Kasumi-1 (cell line): Measurements from ENCODE around the gene CYP1B1.
"Not testable (repeated sequence)": the region's sequence is repeated elsewhere in the genome, so short reads cannot be mapped to it uniquely, and the experiment has no call there.

Experiments used
- DNase-seq, 2 experiments: peaks; one replicate each; lab custom pipeline; 2025; lab: John Stamatoyannopoulos, UW

Gene CYP1B1

DNA sequence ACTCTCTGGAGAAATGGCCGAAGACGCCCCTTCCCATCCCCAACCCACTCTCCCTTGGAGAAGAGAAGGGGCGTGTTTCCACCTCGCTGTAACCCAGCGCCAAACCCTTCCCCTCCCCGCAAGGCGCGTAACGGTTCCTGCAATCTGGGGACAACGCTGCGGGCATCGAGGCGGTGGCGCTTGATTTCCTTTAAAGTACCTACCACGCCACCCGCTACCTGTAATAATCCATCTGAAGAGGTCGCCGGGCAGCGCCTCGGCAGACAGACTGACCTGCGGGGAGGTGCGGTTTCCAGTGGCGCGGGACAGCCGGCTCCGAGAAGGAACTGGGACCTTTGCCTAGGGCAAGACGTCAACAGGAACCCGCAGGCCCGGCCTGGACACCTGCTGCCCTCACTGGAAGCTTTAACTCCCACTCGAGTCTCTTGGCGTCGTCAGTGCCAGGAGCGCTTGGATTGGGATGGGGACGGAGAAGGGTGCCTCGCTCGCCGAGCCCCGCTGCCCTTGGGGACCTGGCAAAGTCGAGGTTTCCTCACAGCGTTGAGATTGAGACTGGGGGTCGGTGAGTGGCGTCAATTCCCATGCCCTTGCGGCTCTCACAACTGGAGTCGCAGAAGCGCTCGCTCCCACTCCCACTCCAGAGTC, at the start of gene CYP1B1:
TSS of gene CYP1B1 (minus strand) at position 645 of the 645 bp plus-strand sequence. CDS start 763 bp downstream, outside the sequence.
- DNase-seq, result no peak

DNA sequence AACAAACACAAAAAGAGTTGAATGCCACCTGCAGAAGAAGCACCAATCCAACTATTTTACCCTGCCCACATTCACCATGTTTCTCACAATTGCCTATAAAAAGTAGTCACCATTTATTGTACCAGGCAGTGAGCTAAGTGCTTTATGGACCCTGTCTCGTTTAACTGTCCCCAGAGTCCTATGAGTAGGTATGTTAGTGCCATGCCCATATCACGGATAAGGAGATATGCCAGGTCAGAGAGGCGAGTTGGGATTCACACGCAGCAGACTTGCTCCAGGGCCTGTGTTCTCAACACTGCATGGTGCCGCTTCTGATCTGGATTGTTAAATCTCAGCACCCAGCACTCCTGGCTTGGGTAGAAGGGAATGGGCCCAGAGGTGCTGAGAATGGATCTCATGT, 49.1 kb upstream of the CYP1B1 start:
- DNase-seq, result no peak

DNA sequence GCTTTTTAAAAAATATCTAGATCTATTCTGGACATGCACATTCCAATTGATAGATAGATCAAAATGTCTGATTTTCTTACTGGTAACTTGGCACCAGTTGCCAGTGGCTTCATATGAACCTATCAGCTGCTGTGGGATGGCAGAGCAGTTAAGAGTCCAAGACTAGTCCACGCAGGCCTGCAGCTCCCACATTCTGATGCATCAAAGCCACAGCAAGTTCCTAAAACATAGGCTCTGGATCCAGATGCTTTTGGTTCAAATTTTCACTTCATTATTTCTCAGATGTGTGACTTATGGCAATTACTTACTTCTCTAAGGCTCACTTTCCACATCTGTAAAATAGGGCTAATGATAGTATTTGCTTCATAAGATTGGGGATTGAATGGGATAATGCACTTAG, 48.0 kb upstream of the CYP1B1 start:
- no peak for DNase-seq

DNA sequence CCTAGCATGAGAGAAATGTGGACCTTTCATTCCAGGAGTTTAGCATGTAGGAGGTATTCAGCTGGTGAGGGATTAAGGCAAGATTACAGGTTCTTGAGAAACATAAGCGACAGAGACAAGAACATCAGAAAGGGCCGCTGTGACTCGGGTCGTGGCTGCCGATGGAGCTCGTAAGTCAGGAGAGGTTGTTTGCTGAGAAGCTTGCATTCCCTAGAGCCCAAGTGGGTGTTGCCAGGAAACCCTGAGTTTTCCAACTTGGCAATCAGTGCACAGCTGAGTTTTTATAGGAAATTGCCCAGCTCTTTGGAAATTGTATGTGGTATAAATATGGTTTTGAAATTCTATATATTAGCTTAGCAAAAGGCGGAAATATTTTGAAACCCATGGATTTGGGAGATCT, 46.4 kb upstream of the CYP1B1 start:
- no peak for DNase-seq

DNA sequence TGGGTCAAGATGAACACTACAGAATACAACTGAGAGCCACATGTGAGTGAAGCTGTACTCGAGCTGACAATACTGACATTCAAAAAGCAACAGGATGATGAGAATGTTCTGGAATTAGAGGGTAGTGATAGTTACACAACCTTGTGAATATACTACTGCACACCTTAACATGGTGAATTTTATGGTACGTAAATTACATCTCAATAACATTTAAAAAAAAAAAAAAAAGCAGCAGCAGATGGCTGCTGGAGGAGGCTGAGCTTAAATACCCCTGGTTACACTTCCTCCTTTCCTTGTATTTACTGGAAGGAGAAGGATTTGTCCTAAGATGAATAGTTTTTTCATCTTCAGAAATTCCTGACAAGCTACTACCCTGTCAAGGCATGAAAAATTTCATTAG, 45.5 kb upstream of the CYP1B1 start:
- no peak for DNase-seq

DNA sequence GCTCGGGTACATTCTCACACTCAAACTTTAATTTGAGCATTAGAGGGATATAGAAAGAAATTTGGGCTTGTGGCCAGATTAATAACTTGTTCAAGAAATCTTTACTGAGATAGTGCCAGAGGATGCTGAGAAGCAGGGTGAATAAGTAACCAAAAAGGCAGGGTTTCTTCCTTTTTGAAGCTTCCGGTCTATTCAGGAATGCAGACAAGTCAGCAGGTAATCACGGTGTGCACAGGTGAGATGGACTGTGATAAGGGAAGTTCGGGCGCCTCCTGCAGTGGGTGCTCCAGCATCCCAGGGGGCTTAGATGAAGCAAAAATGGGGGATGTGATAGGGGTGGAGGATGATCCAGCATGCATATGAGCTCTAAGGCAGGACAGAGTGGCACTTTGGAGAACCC, 44.9 kb upstream of the CYP1B1 start:
- DNase-seq, result no peak

DNA sequence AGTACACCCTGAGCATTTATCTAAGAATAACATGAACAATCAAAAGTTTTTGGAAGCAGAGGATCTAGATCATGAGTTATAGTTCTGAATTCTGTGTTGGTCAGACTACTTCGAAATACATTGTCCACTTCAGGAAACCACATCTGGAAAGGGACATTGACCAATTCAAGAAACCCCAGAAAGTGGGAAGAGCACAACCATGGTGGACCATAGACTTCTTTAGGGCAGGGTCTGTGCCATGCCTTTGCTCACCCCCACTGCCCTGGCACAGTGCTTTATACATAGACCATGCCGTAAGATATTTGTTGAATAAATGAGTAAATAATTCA, 44.3 kb upstream of the CYP1B1 start:
- DNase-seq, result no peak

DNA sequence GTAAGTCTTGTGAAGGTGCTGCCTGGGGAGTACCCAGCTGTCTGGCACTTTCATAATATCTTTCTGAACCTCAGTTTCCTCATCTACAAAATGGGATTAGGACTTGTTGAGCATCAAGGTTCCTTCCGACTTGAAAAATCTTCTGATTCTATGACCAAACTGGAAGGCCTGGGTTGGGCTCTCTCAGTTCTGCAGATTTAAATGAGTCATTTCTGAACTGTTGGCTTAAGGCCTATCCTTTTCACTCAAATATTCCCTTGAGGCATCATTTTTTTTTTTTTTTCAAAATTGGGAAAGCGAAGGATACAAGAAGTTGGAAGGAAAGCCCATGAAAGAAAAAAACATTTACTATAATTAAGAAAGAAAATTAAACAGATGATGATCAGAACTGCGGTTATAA, 40.8 kb upstream of the CYP1B1 start:
- DNase-seq, result no peak

DNA sequence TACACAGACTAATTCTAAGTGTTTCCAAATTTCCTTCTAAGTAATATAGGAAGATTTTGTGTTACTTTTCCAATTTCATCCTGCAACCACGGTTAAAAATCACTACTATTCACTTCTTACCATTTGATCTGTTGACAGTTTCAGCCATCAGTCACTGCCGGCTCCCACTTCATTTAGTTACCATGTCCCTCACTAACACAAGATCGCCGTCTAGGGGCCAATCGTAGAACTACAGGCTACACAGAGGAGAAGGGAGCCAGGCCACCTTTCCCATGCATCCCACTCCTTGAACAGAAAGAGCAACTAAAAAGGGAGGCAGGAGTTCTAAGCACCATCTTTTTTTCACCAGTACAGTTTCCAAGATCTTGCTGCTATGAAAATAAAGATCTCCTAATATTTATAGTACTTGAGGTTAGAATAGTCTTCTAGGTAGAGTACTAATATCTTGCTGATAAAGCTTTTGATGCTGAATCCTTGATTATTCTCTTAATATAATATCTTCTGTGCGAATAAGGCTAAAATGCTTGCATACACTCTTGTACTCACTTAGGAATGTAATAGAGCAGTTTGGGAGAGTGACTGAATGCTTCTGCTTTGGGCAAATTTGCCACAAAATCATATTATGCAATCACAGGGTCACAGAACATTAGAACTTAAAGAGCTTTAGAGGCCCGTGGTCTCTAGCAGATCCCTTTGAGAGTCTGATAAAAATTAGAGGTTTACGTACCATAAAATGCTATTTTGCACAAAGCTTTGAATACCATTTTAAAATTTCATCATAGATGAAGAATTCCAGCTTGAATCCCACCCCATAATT, 39.5 kb upstream of the CYP1B1 start:
- DNase-seq, result peak; percentile 80 to 82

DNA sequence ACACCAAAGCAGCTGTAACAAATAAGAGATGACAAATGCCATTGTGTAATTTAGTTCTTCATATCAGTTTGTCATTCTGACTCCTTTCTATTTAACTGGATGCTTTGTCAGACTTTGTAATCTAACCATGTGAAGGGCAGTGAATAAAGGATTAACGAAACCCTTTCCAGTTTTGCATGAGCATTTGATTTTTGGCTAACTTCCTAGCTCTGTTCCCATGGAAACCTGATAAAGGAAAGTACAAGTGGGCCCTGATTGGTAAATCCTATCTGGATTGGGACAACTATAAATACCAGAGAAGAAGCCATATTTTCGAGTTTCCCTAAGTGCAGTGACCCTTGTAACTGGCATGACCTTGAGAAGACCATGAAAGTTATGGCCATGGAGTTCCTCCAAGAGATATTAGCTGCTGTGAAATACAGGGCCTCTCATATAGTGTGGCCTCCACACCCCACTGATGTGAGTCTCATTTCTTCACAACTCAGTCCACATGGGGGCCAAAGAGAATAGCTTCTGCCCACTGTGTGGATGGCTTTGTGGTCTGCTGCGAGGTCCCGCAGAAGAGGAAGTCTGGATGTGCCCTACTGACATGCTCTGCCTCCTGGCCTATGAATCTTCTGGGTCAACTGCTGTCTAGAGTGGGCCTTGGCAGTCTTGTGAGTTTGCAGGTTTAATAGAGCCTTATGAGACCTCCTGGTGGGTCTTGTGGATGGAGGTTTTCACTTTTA, 38.2 kb upstream of the CYP1B1 start:
- DNase-seq, result no peak

DNA sequence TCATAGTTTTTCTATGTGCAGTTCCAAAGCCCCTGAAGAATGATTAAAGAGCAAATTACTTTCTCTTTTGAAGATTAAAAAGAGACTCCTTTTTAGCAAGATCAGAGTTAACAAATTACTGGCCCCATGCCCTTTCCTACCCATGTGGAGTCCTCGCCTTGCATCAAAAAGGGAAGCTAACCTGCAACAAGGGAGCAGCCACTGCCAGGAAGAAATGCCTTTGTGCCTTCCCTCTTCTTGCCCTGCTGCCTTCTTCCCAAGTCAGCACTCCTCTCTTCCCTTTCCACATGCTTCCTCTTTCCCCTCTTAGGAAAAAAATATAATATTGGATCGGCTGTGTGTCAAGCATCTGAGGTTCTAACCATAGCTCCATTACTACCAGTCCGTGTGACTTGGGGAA, 37.1 kb upstream of the CYP1B1 start:
- no peak for DNase-seq

DNA sequence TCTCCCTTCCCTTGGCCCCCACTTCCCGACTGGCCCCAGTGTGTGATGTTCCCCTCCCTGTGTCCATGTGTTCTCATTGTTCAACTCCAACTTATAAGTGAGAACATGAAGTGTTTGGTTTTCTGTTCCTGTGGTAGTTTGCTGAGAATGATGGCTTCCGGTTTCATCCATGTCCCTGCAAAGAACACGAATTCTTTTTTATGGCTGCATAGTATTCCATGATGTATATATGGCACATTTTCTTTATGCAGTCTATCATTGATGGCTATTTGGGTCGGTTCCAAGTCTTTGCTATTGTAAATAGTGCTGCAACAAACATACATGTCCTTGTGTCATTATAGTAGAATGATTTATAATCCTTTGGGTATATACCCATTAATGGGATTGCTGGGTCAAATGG, 35.4 kb upstream of the CYP1B1 start:
- DNase-seq, result not testable (repeated sequence)

DNA sequence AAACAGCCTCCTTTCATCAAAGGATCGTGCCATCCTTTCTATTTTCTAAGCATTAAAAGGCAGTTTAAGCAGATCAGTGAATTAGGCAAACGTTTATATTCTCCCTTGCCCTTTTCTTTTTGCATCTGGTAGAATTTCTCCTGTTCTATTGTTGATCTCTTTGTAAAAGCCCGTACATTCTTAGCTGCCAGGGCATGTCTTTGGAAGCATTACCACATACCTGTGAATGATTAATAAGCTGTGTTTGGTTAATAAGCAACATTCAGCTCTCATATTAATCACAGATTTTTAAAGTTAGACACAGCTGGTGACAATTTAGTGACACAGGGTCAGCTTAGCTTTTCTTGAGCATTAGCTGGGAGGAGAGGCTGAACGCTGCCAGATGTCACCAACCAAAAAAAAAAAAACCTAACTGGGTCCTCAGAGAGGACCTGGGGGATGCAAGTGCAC, 33.8 kb upstream of the CYP1B1 start:
- no peak for DNase-seq

DNA sequence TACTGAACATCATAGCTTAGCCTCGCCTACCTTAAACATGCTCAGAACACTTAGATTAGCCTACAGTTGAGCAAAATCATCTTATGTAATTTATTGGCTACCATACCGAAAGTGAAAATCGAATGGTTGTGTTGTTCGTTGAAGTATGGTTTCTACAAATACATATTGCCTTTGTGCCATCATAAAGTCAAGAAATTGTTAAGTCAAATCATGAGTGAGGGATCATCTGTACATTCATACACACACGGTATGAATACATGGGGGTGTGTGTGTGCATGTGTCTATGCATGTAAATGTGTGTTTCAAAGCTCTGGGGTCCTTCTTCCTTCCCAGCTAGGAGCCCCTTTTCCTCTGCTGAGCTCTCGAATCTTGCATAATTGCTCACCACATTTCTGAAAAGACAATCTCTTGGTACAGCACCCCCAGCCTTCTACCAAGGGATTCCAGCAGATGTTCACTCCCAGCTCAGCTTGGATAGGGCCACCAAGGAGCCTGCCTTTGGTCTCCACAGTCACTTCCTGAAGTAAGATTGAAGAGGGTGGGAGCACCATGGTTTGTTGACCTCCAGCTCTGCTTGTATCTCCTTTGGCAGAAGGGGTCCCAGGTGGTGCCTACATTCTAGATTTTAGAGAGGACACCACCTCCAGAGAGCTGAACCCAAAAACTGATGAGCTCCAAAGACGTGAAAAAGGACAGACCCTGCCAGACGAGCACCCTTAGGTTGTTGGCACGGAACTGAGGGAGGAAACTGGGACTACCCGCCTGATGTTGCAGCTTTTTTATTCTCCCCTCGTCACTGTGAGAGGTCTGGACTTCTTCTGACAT, 33.2 kb upstream of the CYP1B1 start:
- no peak for DNase-seq

DNA sequence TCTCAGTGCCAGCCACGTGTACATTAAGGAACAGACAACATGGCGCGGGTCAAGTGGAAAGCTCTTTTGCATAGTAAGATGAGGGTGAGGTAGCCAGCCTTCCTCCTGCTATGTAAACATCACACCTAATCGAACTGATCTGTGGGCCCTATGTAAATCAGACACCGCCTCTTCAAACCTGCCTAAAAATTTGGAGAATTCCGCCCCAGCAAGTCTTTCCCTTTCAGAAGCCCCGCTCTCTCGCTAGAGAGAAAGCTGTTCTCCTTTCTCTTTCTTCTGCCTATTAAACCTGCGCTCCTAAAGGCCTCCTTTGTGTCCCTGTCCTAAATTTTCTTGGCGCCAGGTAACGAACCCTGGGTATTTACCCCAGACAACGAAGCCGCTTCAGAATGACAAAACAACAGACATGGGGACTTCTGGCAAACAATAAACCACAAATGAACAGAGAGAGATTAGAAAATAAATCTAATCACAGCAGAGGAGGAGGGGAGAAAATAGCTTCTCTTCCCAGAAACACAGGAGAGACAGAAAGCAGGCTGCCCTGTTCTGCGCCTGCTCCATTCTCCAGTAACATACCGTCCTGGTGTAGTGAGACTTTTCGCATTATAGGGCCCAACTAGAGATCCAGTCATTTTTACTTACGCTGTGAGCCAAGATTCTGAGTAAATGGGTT, 31.9 kb upstream of the CYP1B1 start:
- no peak for DNase-seq

DNA sequence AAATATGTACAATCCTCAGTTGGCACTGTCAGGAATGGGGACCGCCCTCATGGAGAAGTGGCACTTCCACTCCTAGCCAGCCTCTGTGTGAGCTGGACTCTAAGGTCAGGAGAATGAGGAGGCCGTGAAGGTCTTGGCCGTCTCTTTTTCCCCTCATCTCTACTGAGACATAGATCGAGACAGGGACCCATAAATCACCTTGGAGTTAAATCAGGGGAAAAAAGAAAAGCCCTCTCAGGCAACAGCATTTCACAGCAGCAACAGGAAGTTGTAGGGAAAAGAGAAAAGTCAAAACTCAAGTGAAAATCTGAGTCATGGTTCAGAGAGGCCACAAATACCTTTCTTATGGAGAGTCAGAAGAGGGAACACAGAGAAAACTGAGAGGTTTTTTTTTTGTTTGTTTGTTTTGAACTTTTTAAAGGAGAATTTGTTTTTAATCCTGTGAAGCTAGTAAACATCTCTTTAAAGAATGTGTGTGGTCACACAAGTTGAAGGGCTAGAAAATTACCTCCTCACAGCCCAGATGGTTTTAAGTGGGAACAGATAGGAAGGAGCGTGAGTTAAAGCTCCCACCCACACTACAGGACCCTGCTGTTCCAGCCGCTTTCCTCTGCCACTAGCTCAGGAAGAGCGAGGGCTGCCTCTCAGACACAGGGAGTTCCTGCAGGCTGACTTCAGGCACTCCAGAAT, 30.6 kb upstream of the CYP1B1 start:
- no peak for DNase-seq

DNA sequence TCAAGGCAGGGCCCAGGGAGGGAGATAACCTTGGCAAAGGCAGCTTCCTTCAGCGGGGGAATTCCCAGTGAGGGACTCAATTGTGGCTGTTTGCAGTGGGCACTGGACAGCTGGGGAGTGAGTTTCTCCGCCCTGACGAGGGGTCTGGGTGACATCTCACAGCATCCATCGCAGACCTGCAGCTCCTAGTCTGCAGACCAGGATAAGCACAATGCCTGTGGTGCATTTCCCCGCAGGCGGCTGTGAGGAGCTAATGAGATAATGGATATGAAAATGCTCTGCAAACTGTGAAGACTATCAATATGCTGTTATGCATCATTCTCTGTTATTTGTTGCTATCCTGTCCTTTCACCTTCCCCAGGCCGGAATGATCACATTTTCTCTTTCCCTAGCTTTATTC, 30.0 kb upstream of the CYP1B1 start:
- DNase-seq, result no peak

DNA sequence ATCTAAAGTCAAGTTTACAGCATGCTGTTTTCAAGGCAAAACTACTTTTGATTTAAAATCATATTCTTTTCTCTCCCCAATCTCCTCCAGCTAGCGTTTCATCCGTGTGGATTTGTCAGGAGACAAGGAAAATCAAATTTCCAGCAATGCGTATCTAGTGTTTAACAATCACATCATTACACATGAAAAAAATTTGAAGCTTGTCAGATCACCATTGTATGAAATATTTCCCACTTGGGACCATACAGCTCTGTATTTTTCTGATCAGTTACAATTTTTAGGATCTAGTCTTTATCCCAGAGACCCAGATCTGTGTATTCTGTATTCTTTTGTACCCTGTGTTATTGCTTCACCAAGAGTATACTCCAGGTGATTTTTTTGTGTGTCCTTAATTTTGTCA, 28.6 kb upstream of the CYP1B1 start:
- no peak for DNase-seq

DNA sequence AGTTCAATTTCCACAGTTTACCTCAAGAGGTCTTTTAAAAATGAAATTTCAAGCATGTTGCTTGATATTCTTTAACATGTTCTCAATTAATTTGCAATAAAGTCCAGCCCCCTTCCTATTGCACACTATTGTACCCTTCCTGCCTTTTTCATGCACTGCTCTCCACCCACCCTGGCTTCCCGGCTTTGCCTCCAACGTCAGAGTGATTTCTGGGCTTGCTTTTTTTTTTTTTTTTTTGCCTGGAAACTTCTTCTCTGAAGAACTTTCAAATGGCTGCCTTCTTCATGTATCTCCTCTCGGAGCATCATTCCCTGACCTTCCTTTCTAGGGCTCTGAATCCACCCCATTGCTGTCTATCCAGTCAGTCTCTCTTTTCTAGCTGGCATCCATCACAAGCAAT, 24.4 kb upstream of the CYP1B1 start:
- DNase-seq, result no peak

DNA sequence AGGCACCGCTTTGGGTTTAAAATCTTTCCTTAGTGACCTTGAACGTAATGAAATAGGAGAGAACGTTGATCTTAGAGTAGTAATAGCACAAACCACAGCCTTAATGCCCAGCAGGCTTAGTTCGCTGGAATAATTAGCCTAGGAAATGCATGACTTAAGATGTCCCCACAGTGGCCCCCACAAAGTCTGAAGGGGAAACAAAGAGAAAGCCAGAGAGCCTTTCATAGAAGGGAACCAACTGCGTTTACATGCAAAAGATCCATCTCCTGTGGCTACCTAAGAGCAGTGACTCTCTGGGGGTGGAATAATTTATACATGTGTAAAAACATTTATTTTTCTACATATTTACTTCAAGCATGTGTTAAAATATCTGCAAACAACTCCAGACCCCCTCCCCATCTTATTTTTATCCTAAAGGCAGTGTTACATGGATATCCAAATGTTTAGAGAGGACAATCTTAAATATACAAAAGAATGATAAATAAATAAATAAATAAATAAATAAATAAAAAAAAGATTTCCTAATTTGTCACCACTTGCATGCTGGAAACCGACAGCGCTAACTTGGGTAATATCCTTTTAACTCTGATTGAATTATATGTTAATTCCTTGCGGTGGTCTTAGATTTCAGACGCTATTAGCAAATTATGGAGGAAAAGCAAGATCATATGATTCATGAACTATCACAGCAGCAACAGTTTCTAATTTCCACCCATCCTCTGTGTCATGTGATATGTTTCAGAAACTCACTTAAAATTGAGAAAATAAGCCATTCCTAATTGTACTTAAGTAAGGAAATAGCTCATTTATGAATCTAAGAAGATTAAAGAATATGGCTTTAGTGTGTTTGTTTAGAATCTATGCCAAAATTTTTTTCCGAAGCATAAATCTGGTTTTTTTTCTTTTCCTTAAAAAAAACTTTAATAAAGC, 23.4 kb upstream of the CYP1B1 start:
- no peak for DNase-seq
